VCaP (cell line): ENCODE data around the gene AMZ2.

ENCODE experiments used
- H3K27ac ChIP-seq: fragments of 450-650 bp; 2 replicates; pipeline ENCODE4 v1.5.1; 2017
- TF ChIP-seq, protein P1 (sequence below): fragments of 450-650 bp; conservative IDR thresholded peaks from 2 replicates; pipeline ENCODE4 v1.5.1; 2017; ENCODE audit warnings: mild to moderate bottlenecking, moderate library complexity

The AMZ2 gene

GRCh38 chr17:68302666-68303065, 54.8 kb downstream of the AMZ2 start:
- H3K27ac ChIP-seq: no peak overlapping the region
- TF ChIP-seq, protein P1, sequence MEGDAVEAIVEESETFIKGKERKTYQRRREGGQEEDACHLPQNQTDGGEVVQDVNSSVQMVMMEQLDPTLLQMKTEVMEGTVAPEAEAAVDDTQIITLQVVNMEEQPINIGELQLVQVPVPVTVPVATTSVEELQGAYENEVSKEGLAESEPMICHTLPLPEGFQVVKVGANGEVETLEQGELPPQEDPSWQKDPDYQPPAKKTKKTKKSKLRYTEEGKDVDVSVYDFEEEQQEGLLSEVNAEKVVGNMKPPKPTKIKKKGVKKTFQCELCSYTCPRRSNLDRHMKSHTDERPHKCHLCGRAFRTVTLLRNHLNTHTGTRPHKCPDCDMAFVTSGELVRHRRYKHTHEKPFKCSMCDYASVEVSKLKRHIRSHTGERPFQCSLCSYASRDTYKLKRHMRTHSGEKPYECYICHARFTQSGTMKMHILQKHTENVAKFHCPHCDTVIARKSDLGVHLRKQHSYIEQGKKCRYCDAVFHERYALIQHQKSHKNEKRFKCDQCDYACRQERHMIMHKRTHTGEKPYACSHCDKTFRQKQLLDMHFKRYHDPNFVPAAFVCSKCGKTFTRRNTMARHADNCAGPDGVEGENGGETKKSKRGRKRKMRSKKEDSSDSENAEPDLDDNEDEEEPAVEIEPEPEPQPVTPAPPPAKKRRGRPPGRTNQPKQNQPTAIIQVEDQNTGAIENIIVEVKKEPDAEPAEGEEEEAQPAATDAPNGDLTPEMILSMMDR: no peak

GRCh38 chr17:68304706-68305105, 56.9 kb downstream of the AMZ2 start:
- TF ChIP-seq, protein P1: no peak
- no peak overlapping the region for H3K27ac ChIP-seq

DNA sequence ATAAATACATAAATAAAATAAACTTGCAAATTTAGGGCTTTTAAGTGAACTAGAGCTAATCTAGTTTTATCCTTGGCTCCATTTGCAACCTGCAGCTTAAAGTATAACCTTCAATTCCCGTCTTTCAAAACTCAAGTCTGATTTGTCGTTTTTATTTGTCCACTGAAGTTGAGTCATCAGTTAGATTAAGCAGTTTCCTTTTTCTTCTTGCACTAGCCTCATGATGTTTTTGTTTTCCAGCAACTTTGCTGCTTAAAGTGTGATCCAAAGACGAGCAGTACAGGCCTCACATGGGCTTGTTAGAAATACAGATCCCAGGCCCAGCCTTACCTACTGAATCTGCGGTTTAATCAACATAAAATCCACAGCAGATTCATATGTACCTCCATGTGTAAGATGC, 57.3 kb downstream of the AMZ2 start:
- no peak overlapping the region for H3K27ac ChIP-seq
- TF ChIP-seq, protein P1: no peak
